Neural progenitor cell (in vitro differentiated cells): ENCODE results near the gene GRIK1.

Source experiments
- EZH2 ChIP-seq: fragments of 200-600 bp; sonication (generic); IDR thresholded peaks from 2 replicates; pipeline ENCODE4 v1.6.1; 2017; ENCODE audit warnings: antibody characterized with exemption, mild to moderate bottlenecking, moderate library complexity
- EZH2phosphoT487 ChIP-seq: fragments of 200-600 bp; sonication (generic); IDR thresholded peaks from 2 replicates; pipeline ENCODE4 v1.6.1; 2017; ENCODE audit warnings: antibody characterized with exemption
- TF ChIP-seq, protein P1 (sequence below): fragments of 200-600 bp; sonication (generic); IDR thresholded peaks from 2 replicates; pipeline ENCODE4 v1.5.1; 2017; ENCODE audit warnings: antibody characterized with exemption, mild to moderate bottlenecking

DNA sequence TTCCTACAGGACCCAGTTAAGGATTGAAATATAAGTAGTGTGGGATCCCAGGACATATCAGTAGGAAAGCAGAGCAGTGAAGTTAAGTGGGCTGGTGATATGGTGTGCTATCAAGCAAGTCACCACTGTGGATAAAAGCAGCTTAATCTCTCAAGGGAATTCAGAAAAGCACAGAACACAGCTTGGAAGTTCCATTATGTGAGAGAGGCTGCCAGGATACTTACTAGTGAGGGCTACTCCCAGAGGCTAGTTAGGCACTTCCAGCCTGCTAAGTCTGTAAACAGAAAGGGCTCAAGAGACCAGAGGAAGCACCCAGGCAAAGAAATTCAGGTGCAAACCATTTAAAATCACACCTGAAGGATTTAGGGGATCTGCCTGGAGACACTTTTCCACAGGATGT lies 18.8 kb upstream of the GRIK1 start:
- TF ChIP-seq, protein P1, sequence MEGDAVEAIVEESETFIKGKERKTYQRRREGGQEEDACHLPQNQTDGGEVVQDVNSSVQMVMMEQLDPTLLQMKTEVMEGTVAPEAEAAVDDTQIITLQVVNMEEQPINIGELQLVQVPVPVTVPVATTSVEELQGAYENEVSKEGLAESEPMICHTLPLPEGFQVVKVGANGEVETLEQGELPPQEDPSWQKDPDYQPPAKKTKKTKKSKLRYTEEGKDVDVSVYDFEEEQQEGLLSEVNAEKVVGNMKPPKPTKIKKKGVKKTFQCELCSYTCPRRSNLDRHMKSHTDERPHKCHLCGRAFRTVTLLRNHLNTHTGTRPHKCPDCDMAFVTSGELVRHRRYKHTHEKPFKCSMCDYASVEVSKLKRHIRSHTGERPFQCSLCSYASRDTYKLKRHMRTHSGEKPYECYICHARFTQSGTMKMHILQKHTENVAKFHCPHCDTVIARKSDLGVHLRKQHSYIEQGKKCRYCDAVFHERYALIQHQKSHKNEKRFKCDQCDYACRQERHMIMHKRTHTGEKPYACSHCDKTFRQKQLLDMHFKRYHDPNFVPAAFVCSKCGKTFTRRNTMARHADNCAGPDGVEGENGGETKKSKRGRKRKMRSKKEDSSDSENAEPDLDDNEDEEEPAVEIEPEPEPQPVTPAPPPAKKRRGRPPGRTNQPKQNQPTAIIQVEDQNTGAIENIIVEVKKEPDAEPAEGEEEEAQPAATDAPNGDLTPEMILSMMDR = no peak
- no peak for TF ChIP-seq EZH2phosphoT487
- no peak for TF ChIP-seq EZH2
